A673 (cell line): Measurements from ENCODE around the gene ARPC1B.

Experiments used
- CTCF ChIP-seq: fragments of 300-800, 200-600 bp; sonication (generic); conservative IDR thresholded peaks from 2 replicates; pipeline ENCODE4 v1.5.1; 2017; ENCODE audit warnings: low read depth, mild to moderate bottlenecking, antibody characterized with exemption, low read length, moderate library complexity, mixed read lengths
- EZH2 ChIP-seq: fragments of 200-600 bp; sonication (generic); IDR thresholded peaks from 2 replicates; pipeline ENCODE4 v1.6.1; 2017; ENCODE audit warnings: borderline replicate concordance, low read depth, mild to moderate bottlenecking, mixed read lengths, antibody characterized with exemption, low read length; ENCODE audit not compliant: poor library complexity, severe bottlenecking

GRCh38 chr7:99404977-99405320 lies 30.4 kb downstream of the ARPC1B start:
- TF ChIP-seq CTCF (no peak), EZH2 (no peak)
